ACHN (cell line): ENCODE results near the gene GTPBP8.
"Not testable (repeated sequence)": the region's sequence is repeated elsewhere in the genome, so short reads cannot be mapped to it uniquely, and the experiment has no call there.

Experiments used
- DNase-seq: peaks from one replicate; pipeline ENCODE4 v3.0.0-alpha.2; 2015
- in situ Hi-C: cut with HindIII; loops from 2 replicates; pipeline ENCODE4 v1.10.0; 2017; ENCODE audit warnings: low sequenced_read_pairs, low pct_ligation_motif_present, low pct_unique_long_range_greater_than_20kb

Gene GTPBP8

GRCh38 chr3:113043686-113044085 lies 52.9 kb downstream of the GTPBP8 start:
- DNase-seq = no peak
- in situ Hi-C loops = no loop called here

GRCh38 chr3:113046186-113046965 lies 55.6 kb downstream of the GTPBP8 start:
- DNase-seq, in situ Hi-C loops: not testable (repeated sequence)

GRCh38 chr3:113051302-113051711 lies 60.5 kb downstream of the GTPBP8 start:
- peak; percentile 72 for DNase-seq
- in situ Hi-C loops = no loop called here
